H1 (cell line): ENCODE data around the gene RIN2. TPM values are rescaled to one million over a fixed set of nuclear protein-coding genes. Genes with fewer than 3 reads are reported as not detected.

Source experiments
- ATF2 ChIP-seq: IDR thresholded peaks from 2 replicates; pipeline ENCODE4 v1.6.1; 2012; ENCODE audit warnings: low read length, inconsistent platforms
- ATF3 ChIP-seq: IDR thresholded peaks from 2 replicates; pipeline ENCODE4 v1.6.1; 2011; ENCODE audit warnings: low read depth, mild to moderate bottlenecking, low read length; ENCODE audit not compliant: insufficient read depth
- CBX8 ChIP-seq: fragments of 300-800, 300-1000 bp; sonication (generic); IDR thresholded peaks from 2 replicates; pipeline ENCODE4 v1.7.1; 2016; ENCODE audit warnings: low read depth, low read length, borderline replicate concordance
- HDAC2 ChIP-seq, 2 experiments: fragments of 300-600 bp in 1 of 2; sonication (generic) in 1 of 2; IDR thresholded peaks; 2 replicates each; pipeline ENCODE4 v1.6.1; 2011 to 2012; ENCODE audit warnings: low read depth in 2 of 2, low read length in 2 of 2, mild to moderate bottlenecking in 2 of 2, moderate library complexity in 2 of 2, borderline replicate concordance in 1 of 2, inconsistent platforms in 1 of 2
- KDM5A ChIP-seq: fragments of 200-600 bp; IDR thresholded peaks from 2 replicates; pipeline ENCODE4 v1.7.1; 2012; ENCODE audit warnings: mild to moderate bottlenecking, low read length, inconsistent platforms, mixed read lengths
- POLR2A ChIP-seq, 2 experiments: IDR thresholded peaks; 1 replicate in 1 of 2; 2 replicates in 1 of 2; pipeline ENCODE4 v1.6.1; 2011; ENCODE audit warnings: low read depth in 2 of 2, low read length in 2 of 2, mild to moderate bottlenecking in 2 of 2; ENCODE audit errors: control extremely low read depth in 1 of 2
- SRF ChIP-seq: IDR thresholded peaks from 2 replicates; pipeline ENCODE4 v1.6.1; 2011; ENCODE audit warnings: mild to moderate bottlenecking, low read depth, low read length, moderate library complexity
- polyA plus RNA-seq, 7 experiments: library from polyadenylated mRNA; depleted of rRNA in 3 of 7; stranded (reverse) in 5 of 7; unstranded in 2 of 7; fragments of >200 nt in 5 of 7; fragments of 200-250 nt in 2 of 7; gene quantifications; 1 replicate in 5 of 7; 2 replicates in 1 of 7; 4 replicates in 1 of 7; pipeline versions ENCODE4 v1.2.1 to v1.2.3, GENCODE V29; 2011 to 2013; ENCODE audit warnings: missing spikeins in 2 of 7, mixed read lengths in 2 of 7
- total RNA-seq: library from RNA; stranded (reverse); fragmentation: NEBNext Ultra II Directional; extraction: Animal tissue kit (Norgen Biotek cat#: 25700); gene quantifications from 2 replicates; pipeline ENCODE4 v1.2.1, GENCODE V29; 2021
- TF ChIP-seq, protein P1 (sequence below): fragments of 300-600 bp; sonication (generic); IDR thresholded peaks from 2 replicates; pipeline ENCODE4 v1.7.1; 2012; ENCODE audit warnings: low read length, moderate library complexity, mild to moderate bottlenecking, inconsistent platforms; ENCODE audit not compliant: insufficient replicate concordance

The RIN2 gene
- total and polyA plus RNA-seq, 2 of the 8 experiments (the other 6 are each of a cell fraction or from before 2014, with no cell fraction given), result 0.20 to 1.3 TPM

DNA sequence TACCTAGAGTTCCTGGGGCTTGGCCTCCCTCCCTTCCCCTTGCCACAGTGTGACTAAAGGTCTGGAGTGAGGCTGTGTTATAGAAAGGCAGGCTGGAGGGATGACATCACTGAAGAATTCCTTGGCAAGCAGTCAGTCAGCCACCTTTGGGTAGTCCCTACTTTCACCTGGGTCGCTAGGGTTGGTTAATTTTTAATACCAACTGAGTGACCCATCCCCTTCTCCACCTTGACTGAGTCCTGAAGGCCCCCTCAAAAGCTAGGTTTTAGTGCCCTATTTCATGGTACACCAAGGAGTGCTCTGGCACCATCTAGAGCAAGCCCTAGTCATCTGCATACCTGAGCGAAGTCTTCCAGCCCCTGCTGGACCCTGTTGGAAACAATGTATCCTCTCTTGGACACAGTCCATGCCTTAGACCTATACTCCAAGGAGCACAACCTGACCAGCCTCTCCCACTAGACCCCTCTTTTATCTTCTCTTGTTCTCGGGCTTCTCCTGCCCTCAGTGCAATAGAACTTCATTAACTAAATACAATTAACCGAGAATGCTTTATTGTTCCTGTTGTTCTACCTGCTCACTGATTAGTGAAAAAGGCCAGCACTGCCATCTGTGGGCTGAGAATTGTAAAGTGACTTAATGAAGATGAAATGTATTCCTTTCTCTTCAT lies 44.6 kb downstream of the RIN2 start (continued):
- TF ChIP-seq, protein P1, sequence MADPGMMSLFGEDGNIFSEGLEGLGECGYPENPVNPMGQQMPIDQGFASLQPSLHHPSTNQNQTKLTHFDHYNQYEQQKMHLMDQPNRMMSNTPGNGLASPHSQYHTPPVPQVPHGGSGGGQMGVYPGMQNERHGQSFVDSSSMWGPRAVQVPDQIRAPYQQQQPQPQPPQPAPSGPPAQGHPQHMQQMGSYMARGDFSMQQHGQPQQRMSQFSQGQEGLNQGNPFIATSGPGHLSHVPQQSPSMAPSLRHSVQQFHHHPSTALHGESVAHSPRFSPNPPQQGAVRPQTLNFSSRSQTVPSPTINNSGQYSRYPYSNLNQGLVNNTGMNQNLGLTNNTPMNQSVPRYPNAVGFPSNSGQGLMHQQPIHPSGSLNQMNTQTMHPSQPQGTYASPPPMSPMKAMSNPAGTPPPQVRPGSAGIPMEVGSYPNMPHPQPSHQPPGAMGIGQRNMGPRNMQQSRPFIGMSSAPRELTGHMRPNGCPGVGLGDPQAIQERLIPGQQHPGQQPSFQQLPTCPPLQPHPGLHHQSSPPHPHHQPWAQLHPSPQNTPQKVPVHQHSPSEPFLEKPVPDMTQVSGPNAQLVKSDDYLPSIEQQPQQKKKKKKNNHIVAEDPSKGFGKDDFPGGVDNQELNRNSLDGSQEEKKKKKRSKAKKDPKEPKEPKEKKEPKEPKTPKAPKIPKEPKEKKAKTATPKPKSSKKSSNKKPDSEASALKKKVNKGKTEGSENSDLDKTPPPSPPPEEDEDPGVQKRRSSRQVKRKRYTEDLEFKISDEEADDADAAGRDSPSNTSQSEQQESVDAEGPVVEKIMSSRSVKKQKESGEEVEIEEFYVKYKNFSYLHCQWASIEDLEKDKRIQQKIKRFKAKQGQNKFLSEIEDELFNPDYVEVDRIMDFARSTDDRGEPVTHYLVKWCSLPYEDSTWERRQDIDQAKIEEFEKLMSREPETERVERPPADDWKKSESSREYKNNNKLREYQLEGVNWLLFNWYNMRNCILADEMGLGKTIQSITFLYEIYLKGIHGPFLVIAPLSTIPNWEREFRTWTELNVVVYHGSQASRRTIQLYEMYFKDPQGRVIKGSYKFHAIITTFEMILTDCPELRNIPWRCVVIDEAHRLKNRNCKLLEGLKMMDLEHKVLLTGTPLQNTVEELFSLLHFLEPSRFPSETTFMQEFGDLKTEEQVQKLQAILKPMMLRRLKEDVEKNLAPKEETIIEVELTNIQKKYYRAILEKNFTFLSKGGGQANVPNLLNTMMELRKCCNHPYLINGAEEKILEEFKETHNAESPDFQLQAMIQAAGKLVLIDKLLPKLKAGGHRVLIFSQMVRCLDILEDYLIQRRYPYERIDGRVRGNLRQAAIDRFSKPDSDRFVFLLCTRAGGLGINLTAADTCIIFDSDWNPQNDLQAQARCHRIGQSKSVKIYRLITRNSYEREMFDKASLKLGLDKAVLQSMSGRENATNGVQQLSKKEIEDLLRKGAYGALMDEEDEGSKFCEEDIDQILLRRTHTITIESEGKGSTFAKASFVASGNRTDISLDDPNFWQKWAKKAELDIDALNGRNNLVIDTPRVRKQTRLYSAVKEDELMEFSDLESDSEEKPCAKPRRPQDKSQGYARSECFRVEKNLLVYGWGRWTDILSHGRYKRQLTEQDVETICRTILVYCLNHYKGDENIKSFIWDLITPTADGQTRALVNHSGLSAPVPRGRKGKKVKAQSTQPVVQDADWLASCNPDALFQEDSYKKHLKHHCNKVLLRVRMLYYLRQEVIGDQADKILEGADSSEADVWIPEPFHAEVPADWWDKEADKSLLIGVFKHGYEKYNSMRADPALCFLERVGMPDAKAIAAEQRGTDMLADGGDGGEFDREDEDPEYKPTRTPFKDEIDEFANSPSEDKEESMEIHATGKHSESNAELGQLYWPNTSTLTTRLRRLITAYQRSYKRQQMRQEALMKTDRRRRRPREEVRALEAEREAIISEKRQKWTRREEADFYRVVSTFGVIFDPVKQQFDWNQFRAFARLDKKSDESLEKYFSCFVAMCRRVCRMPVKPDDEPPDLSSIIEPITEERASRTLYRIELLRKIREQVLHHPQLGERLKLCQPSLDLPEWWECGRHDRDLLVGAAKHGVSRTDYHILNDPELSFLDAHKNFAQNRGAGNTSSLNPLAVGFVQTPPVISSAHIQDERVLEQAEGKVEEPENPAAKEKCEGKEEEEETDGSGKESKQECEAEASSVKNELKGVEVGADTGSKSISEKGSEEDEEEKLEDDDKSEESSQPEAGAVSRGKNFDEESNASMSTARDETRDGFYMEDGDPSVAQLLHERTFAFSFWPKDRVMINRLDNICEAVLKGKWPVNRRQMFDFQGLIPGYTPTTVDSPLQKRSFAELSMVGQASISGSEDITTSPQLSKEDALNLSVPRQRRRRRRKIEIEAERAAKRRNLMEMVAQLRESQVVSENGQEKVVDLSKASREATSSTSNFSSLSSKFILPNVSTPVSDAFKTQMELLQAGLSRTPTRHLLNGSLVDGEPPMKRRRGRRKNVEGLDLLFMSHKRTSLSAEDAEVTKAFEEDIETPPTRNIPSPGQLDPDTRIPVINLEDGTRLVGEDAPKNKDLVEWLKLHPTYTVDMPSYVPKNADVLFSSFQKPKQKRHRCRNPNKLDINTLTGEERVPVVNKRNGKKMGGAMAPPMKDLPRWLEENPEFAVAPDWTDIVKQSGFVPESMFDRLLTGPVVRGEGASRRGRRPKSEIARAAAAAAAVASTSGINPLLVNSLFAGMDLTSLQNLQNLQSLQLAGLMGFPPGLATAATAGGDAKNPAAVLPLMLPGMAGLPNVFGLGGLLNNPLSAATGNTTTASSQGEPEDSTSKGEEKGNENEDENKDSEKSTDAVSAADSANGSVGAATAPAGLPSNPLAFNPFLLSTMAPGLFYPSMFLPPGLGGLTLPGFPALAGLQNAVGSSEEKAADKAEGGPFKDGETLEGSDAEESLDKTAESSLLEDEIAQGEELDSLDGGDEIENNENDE, result no peak
- TF ChIP-seq POLR2A (IDR thresholded peaks at IDR 0.05; ENCODE audit: control extremely low read depth in 1 of 2, low read depth in 2 of 2, low read length in 2 of 2) (no peak), ATF3 (no peak), HDAC2 (IDR thresholded peaks at IDR 0.05; ENCODE audit: borderline replicate concordance in 1 of 2, low read depth in 2 of 2, low read length in 2 of 2) (no peak), KDM5A (no peak), CBX8 (no peak), ATF2 (no peak), SRF (no peak)
